WTC11 (cell line): ENCODE results near the gene BMPER. TPM values are rescaled to one million over a fixed set of nuclear protein-coding genes. Genes with fewer than 3 reads are reported as not detected.

ENCODE experiments used
- ATAC-seq: fragments of 200-7000 bp; cut with Tn5 transposase; 2 replicates; pipeline ENCODE4 v1.10.0; 2021; ENCODE audit warnings: mild to moderate bottlenecking, moderate library complexity
- CTCF ChIA-PET: fragments of 300-600 bp; sonication (Branson Sonifier 250); formaldehyde crosslinking; loops from one replicate; lab custom pipeline; 2021; ENCODE audit warnings: antibody characterized with exemption; lab: Charles Lee
- POLR2A ChIA-PET: fragments of 350-600 bp; sonication (Branson Sonifier 250); formaldehyde crosslinking; loops from one replicate; lab custom pipeline; 2021; ENCODE audit warnings: antibody characterized with exemption; lab: Charles Lee
- DNase-seq: peaks from one replicate; pipeline ENCODE4 v3.0.0; 2021; ENCODE audit warnings: low spot score
- H3K27ac Mint-ChIP-seq: 2 replicates; pipeline ENCODE4 v1.8.0; 2021; ENCODE audit warnings: mixed read lengths
- H3K27me3 Mint-ChIP-seq: 2 replicates; pipeline ENCODE4 v1.8.0; 2021; ENCODE audit warnings: low read depth, mild to moderate bottlenecking, moderate library complexity, mixed read lengths
- H3K36me3 Mint-ChIP-seq: 2 replicates; pipeline ENCODE4 v1.8.0; 2021; ENCODE audit warnings: mixed read lengths
- H3K4me1 Mint-ChIP-seq: 2 replicates; pipeline ENCODE4 v1.8.0; 2022; ENCODE audit warnings: mixed read lengths
- H3K4me3 Mint-ChIP-seq: 2 replicates; pipeline ENCODE4 v1.8.0; 2021; ENCODE audit warnings: mild to moderate bottlenecking, moderate library complexity, mixed read lengths
- H3K9me3 Mint-ChIP-seq: 2 replicates; pipeline ENCODE4 v1.8.0; 2021; ENCODE audit warnings: mixed read lengths
- ARID4B ChIP-seq: sonication (generic); formaldehyde crosslinking; IDR thresholded peaks from 2 replicates; pipeline ENCODE4 v1.8.0; 2023; ENCODE audit warnings: missing genetic modification reagents, mild to moderate bottlenecking, borderline replicate concordance
- ATF6 ChIP-seq: sonication (generic); formaldehyde crosslinking; IDR thresholded peaks from 2 replicates; pipeline ENCODE4 v1.8.1; 2023; ENCODE audit warnings: mild to moderate bottlenecking, missing genetic modification reagents
- CBFB ChIP-seq: sonication (generic); formaldehyde crosslinking; IDR thresholded peaks from 2 replicates; pipeline ENCODE4 v1.8.1; 2022; ENCODE audit warnings: mild to moderate bottlenecking, low read depth, missing genetic modification reagents
- ELF4 ChIP-seq: sonication (generic); formaldehyde crosslinking; IDR thresholded peaks from 2 replicates; pipeline ENCODE4 v1.8.1; 2022; ENCODE audit warnings: low read depth, mild to moderate bottlenecking, moderate library complexity, missing genetic modification reagents
- ETV6 ChIP-seq: sonication (generic); formaldehyde crosslinking; IDR thresholded peaks from 2 replicates; pipeline ENCODE4 v1.8.1; 2022; ENCODE audit warnings: mild to moderate bottlenecking, missing genetic modification reagents
- FOXP1 ChIP-seq: sonication (generic); formaldehyde crosslinking; IDR thresholded peaks from 2 replicates; pipeline ENCODE4 v1.8.0; 2022; ENCODE audit warnings: missing genetic modification reagents, mild to moderate bottlenecking, moderate library complexity, borderline replicate concordance
- HMGXB4 ChIP-seq: sonication (generic); formaldehyde crosslinking; IDR thresholded peaks from 2 replicates; pipeline ENCODE4 v1.8.1; 2023; ENCODE audit warnings: mild to moderate bottlenecking, moderate library complexity, missing genetic modification reagents
- NFYB ChIP-seq: sonication (generic); formaldehyde crosslinking; conservative IDR thresholded peaks from 2 replicates; pipeline ENCODE4 v1.8.0; 2022; ENCODE audit warnings: low read depth, missing genetic modification reagents
- SOX15 ChIP-seq: fragments of 250-450 bp; sonication (Bioruptor Pico); IDR thresholded peaks from 2 replicates; pipeline ENCODE4 v1.9.0; 2021; ENCODE audit warnings: mild to moderate bottlenecking
- ZNF121 ChIP-seq: sonication (generic); formaldehyde crosslinking; IDR thresholded peaks from 2 replicates; pipeline ENCODE4 v1.8.0; 2023; ENCODE audit warnings: missing genetic modification reagents
- ZNF219 ChIP-seq: sonication (generic); formaldehyde crosslinking; IDR thresholded peaks from 2 replicates; pipeline ENCODE4 v1.8.0; 2023; ENCODE audit warnings: missing genetic modification reagents, mild to moderate bottlenecking, borderline replicate concordance
- ZNF532 ChIP-seq: fragments of 250-450 bp; sonication (Bioruptor Pico); IDR thresholded peaks from 2 replicates; pipeline ENCODE4 v1.9.0; 2021; ENCODE audit warnings: mild to moderate bottlenecking, borderline replicate concordance
- ZNF671 ChIP-seq: fragments of 250-450 bp; sonication (Bioruptor Pico); IDR thresholded peaks from 2 replicates; pipeline ENCODE4 v1.8.0; 2021; ENCODE audit warnings: mild to moderate bottlenecking
- total RNA-seq: library from RNA; stranded (reverse); gene quantifications from 3 replicates; pipeline ENCODE4 v1.2.3, GENCODE V29; 2021

Gene BMPER
- total RNA-seq, 1 experiment from 2014 or later, result 1.9 TPM

GRCh38 chr7:34160261-34160752 is 255.0 kb downstream of the BMPER start:
- no peak overlapping the region for H3K4me3 Mint-ChIP-seq
- DNase-seq, result no peak
- no peaks in the 10 kb centered on the region for H3K36me3 Mint-ChIP-seq
- peaks cover 4% of the 10 kb centered on the region; the same call in 1 of the 2 replicates for H3K4me1 Mint-ChIP-seq
- ChIA-PET CTCF (interaction anchor here (0.5 to 1.5 kb wide), 3 partner anchors 26 to 72 kb away, joined by 3 to 7 read pairs (median 4); no protein-coding TSS in a partner anchor), POLR2A (no interaction called here)
- peaks cover 17% of the 10 kb centered on the region for H3K9me3 Mint-ChIP-seq
- H3K27ac Mint-ChIP-seq, result no peak overlapping the region
- no peak for ATAC-seq
- H3K27me3 Mint-ChIP-seq, result no peaks in the 10 kb centered on the region
- no peak for TF ChIP-seq HMGXB4 (CRISPR knock-in tag)
- no peak for TF ChIP-seq ETV6

GRCh38 chr7:34162027-34162565 is 256.8 kb downstream of the BMPER start:
- no peak overlapping the region for H3K27ac Mint-ChIP-seq
- H3K27me3 Mint-ChIP-seq, result no peaks in the 10 kb centered on the region
- no peak for TF ChIP-seq ARID4B (CRISPR knock-in tag)
- TF ChIP-seq ZNF121, result no peak
- no peak for TF ChIP-seq FOXP1 (CRISPR knock-in tag)
- no peak for TF ChIP-seq ZNF219 (CRISPR knock-in tag)
- no peak for TF ChIP-seq ATF6 (CRISPR knock-in tag)
- no peak for TF ChIP-seq ZNF532 (CRISPR knock-in tag)
- TF ChIP-seq NFYB (CRISPR knock-in tag), result no peak
- no peak for TF ChIP-seq SOX15 (CRISPR knock-in tag)
- TF ChIP-seq CBFB, result no peak
- TF ChIP-seq ZNF671 (CRISPR knock-in tag), result no peak
- TF ChIP-seq ELF4 (CRISPR knock-in tag), result no peak
- DNase-seq (no peak), ATAC-seq (no peak)
- H3K4me3 Mint-ChIP-seq, result no peak overlapping the region
- POLR2A ChIA-PET, result no interaction called here
- H3K9me3 Mint-ChIP-seq, result peaks cover 17% of the 10 kb centered on the region
- CTCF ChIA-PET, result interaction anchor here (0.9 kb wide), 1 partner anchor 74 kb away, joined by 3 read pairs; no protein-coding TSS in a partner anchor
- H3K4me1 Mint-ChIP-seq, result peaks cover 4% of the 10 kb centered on the region; the same call in 1 of the 2 replicates
- no peaks in the 10 kb centered on the region for H3K36me3 Mint-ChIP-seq
